Astrocyte (in vitro differentiated cells and primary cell): ENCODE results near the gene USP6NL.

ENCODE experiments used
- CTCF ChIP-seq: IDR thresholded peaks from 2 replicates; pipeline ENCODE4 v1.5.1; 2011; ENCODE audit warnings: low read depth, mild to moderate bottlenecking, inconsistent platforms, low read length, moderate library complexity; ENCODE audit not compliant: insufficient read depth
- EZH2 ChIP-seq: IDR thresholded peaks from 2 replicates; pipeline ENCODE4 v1.6.1; 2012; ENCODE audit warnings: mild to moderate bottlenecking, low read length, inconsistent platforms; ENCODE audit not compliant: insufficient read depth

- TF ChIP-seq CTCF (no peak), EZH2 (no peak)
Observed at GRCh38 chr10:11513727-11514126, 97.7 kb downstream of the USP6NL start.
